HTERT RPE-1 (cell line): ENCODE measurements around the gene GRAMD2B.

Experiments
- in situ Hi-C: fragments of 300-500 bp; cut with MboI; formaldehyde crosslinking; loops from 4 replicates; pipeline ENCODE4 v1.14.3; 2020; ENCODE audit warnings: low sequenced_read_pairs

GRAMD2B gene

GRCh38 chr5:126534553-126534952 lies 111.3 kb downstream of the GRAMD2B start:
- in situ Hi-C loops: no loop called here

- in situ Hi-C loops: no loop called here
Observed at GRCh38 chr5:126535856-126536545, 112.8 kb downstream of the GRAMD2B start.

GRCh38 chr5:126536874-126537273 lies 113.7 kb downstream of the GRAMD2B start:
- in situ Hi-C loops: no loop called here

GRCh38 chr5:126538579-126538978 lies 115.4 kb downstream of the GRAMD2B start:
- in situ Hi-C loops: no loop called here

- in situ Hi-C loops: no loop called here
Observed at GRCh38 chr5:126540631-126541030, 117.4 kb downstream of the GRAMD2B start.

GRCh38 chr5:126542441-126542840 lies 119.2 kb downstream of the GRAMD2B start:
- in situ Hi-C loops: no loop called here

- in situ Hi-C loops: no loop called here
Observed at GRCh38 chr5:126543009-126543408, 119.8 kb downstream of the GRAMD2B start.

GRCh38 chr5:126543660-126544059 lies 120.5 kb downstream of the GRAMD2B start:
- in situ Hi-C loops: no loop called here
